GM13976 (cell line): Measurements from ENCODE around the gene SLC25A26.

Experiments used
- DNase-seq: peaks from one replicate; pipeline ENCODE4 v3.0.0; 2012; ENCODE audit warnings: low spot score
- in situ Hi-C: fragments of 300-500 bp; cut with MboI; formaldehyde crosslinking; loops from one replicate; pipeline ENCODE4 v1.12.0; 2022; ENCODE audit warnings: low sequenced_read_pairs, mixed read lengths, inconsistent platforms; ENCODE audit not compliant: unreplicated experiment
- TF ChIP-seq, protein P1 (sequence below): IDR thresholded peaks from 2 replicates; pipeline ENCODE4 v1.5.1; 2012; ENCODE audit warnings: borderline replicate concordance, mild to moderate bottlenecking; ENCODE audit not compliant: insufficient read depth; ENCODE audit errors: extremely low read depth, missing control alignments, control extremely low read depth

The SLC25A26 gene

DNA sequence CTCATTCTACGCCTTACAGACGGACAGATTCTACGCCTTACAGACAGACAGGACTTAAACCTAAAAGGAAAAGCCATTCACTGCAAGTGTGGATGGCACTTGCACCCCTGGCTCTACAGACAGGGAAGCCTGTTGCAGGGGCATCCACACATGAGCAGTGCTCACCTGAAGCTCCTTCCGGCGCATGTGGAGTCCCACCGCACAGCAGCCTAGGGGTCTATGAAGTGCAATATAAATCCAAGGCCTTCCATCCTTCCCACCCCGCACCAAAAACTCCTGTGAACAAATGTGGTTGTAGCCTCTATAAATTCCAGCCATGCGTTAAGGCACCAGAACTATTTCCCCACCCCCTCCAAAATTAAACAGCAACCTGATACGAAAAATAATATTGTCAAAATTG is 158.8 kb downstream of the SLC25A26 start:
- TF ChIP-seq, protein P1, sequence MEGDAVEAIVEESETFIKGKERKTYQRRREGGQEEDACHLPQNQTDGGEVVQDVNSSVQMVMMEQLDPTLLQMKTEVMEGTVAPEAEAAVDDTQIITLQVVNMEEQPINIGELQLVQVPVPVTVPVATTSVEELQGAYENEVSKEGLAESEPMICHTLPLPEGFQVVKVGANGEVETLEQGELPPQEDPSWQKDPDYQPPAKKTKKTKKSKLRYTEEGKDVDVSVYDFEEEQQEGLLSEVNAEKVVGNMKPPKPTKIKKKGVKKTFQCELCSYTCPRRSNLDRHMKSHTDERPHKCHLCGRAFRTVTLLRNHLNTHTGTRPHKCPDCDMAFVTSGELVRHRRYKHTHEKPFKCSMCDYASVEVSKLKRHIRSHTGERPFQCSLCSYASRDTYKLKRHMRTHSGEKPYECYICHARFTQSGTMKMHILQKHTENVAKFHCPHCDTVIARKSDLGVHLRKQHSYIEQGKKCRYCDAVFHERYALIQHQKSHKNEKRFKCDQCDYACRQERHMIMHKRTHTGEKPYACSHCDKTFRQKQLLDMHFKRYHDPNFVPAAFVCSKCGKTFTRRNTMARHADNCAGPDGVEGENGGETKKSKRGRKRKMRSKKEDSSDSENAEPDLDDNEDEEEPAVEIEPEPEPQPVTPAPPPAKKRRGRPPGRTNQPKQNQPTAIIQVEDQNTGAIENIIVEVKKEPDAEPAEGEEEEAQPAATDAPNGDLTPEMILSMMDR: no peak
- no peak for DNase-seq
- in situ Hi-C loops: no loop called here

DNA sequence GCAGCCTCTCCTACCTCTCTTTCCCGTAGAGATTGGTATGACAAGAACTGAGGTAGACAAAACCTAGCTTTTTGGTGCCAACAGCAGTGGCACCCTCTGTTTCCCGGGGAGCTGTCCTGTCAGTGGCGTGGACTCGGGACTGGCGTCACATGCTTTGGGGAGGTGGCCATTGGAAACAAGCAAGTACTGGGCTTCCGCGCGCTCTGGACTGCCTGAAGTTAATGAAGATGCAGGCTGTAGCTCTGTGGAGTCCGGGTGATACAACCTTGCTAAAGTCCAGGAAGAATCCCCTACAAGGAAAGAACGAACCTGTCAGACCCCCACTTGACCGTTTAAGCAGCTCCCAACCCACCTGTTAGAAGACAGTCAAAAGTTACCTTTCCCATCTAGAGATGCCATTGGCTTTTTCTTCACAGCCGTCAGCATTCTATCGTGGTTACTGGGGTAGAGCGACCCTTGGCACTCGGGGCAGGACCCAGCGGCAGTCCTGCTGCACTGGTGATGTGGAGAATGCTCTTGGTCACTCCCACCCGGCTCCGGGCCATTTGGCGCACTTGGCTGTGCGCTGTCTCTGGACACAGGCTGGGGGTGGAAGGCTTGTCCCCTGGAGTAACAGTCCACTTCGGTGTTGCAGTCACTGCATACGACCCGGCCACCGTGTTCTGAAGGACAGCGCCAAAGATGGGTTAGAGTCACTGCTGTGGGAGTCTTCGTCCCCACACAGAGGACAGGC is 159.6 kb downstream of the SLC25A26 start:
- TF ChIP-seq, protein P1: no peak
- in situ Hi-C loops: no loop called here
- DNase-seq: no peak

DNA sequence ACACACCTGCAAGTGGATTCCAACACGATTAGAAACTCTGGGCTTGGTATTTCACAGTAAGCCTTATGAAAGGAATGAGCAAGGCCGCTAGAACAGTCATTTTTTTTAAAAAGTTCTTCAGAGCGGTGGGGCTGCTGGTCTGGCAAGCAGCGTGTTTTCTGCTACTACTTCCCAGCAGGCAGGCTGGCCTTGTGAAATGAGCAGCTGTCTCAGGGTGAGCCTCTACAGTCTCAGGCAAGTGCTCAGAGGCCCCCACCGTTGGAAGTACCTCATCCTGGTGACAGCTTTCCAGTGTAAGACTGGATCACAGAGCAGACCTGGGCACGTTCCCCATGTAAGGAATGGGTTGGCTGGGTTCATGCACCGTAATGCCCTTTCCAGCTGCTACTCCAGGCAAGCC is 160.8 kb downstream of the SLC25A26 start:
- TF ChIP-seq, protein P1: no peak
- in situ Hi-C loops: no loop called here
- DNase-seq: no peak

DNA sequence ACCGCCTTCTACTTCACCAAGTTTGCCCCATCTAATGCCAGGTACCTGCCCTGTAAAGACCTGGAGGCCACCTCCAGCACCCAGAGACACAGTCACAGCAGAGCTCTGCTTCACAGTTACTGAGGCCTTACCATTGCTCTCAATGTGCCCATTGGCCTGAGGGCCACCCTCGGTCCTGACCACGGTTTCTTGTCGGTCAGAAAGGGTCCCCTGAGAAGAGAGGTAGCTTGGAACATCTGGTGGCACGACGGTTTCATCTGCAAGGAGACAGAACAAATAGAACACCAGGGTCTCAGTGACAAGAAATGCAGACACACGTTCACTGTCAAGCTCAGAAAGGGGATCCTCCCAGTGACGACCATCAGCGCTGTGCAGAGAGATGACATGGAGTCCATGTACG is 161.3 kb downstream of the SLC25A26 start:
- in situ Hi-C loops: no loop called here
- DNase-seq: no peak
- TF ChIP-seq, protein P1: no peak

DNA sequence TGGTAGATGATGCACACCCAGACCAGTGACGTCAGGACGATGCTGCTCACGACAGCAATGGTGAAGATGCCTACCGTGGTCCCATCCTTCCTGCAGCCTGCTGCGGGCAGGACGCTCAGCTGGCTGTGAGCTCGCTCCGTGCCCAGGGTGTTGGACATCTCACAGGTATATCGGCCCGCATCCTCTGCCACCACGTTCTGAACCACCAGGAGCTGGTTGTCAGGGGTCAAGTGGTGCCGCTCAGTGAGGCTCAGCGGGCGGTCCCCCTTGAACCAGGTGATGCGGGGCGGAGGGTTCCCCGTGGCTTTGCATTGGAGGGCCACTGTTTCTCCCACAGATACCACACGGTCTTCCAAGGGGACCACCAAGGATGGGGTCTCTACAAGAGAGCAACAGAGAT is 162.2 kb downstream of the SLC25A26 start:
- DNase-seq: no peak
- TF ChIP-seq, protein P1: no peak
- in situ Hi-C loops: no loop called here

DNA sequence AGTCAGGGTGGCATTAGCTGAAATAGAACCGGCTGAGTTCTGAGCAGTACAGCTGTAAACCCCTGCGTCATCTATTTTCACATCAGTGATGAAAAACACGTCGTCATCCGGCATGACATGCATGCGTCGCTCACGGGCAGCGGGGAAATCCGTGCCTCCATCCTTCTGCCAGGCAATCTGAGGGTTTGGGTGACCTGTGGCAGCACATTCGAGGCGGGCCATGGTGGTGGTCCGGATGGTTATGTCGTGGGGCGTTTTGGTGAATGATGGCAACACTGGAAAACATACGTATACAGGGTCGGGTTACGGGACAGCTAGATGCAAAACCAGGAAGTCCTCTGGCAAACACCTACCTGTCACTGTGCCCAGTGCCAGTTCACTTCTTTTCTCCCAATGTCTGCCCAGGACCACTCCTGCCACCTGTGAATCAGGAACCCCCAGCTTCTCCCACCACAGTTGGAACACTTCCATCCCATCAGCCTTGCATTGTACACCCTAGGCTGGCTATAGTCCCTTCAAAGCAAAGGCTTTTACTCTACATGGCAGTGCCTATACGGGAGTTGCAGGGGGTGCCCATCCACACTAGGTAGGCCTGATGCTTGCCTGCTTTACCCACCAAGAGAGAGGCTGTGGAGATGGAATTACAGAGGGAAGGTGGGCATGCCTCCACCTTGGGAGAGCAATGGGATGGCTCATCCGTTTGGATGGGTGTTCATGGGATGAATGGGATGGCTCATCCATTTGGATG is 163.4 kb downstream of the SLC25A26 start:
- in situ Hi-C loops: no loop called here
- no peak for DNase-seq
- TF ChIP-seq, protein P1: no peak
